HepG2 (cell line): ENCODE measurements around the gene HSPB9. TPM values are rescaled to one million over a fixed set of nuclear protein-coding genes. Genes with fewer than 3 reads are reported as not detected.

Experiments used
- FOXA1 ChIP-seq, 2 experiments: fragments of 450-650 bp in 1 of 2; sonication (generic) in 1 of 2; formaldehyde crosslinking in 1 of 2; IDR thresholded peaks; 2 replicates each; pipeline versions ENCODE4 v1.4.0 to v1.6.1; 2016 to 2020; ENCODE audit warnings: missing genetic modification reagents in 1 of 2
- GFI1 ChIP-seq: sonication (generic); formaldehyde crosslinking; IDR thresholded peaks from 2 replicates; pipeline ENCODE4 v1.5.0; 2020; ENCODE audit warnings: missing genetic modification reagents, mild to moderate bottlenecking, borderline replicate concordance
- HNRNPH1 ChIP-seq: fragments of 200-400 bp; formaldehyde crosslinking; optimal IDR thresholded peaks from 2 replicates; pipeline ENCODE3; 2017; ENCODE audit warnings: mild to moderate bottlenecking, low read depth, low read length
- JARID2 ChIP-seq: sonication (generic); formaldehyde crosslinking; IDR thresholded peaks from 2 replicates; pipeline ENCODE4 v1.8.1; 2023; ENCODE audit warnings: missing genetic modification reagents, inconsistent platforms; ENCODE audit not compliant: insufficient replicate concordance
- KDM1A ChIP-seq: IDR thresholded peaks from 2 replicates; pipeline ENCODE4 v1.6.1; 2016; ENCODE audit warnings: missing compliant biosample characterization
- KDM5A ChIP-seq: fragments of 200-600 bp; sonication (generic); IDR thresholded peaks from 2 replicates; pipeline ENCODE4 v1.7.0; 2018; ENCODE audit warnings: antibody characterized with exemption, mild to moderate bottlenecking, low read length, borderline replicate concordance
- KLF16 ChIP-seq, 2 experiments: sonication (generic) in 1 of 2; formaldehyde crosslinking in 1 of 2; IDR thresholded peaks; 2 replicates each; pipeline versions ENCODE4 v1.6.1 to v1.8.0; 2016 to 2023; ENCODE audit warnings: missing genetic modification reagents in 2 of 2, missing compliant biosample characterization in 1 of 2
- SMYD3 ChIP-seq: sonication (generic); formaldehyde crosslinking; IDR thresholded peaks from 2 replicates; pipeline ENCODE4 v1.8.1; 2023; ENCODE audit warnings: mild to moderate bottlenecking, missing genetic modification reagents
- SOX5 ChIP-seq: IDR thresholded peaks from 2 replicates; pipeline ENCODE4 v1.6.1; 2016; ENCODE audit warnings: borderline replicate concordance
- SRSF4 ChIP-seq: fragments of 200-400 bp; formaldehyde crosslinking; IDR thresholded peaks from one replicate; pipeline ENCODE4 v1.6.1; 2018; ENCODE audit warnings: mild to moderate bottlenecking, low read depth, low read length, moderate library complexity; ENCODE audit not compliant: poor library complexity, severe bottlenecking
- SRSF9 ChIP-seq: fragments of 200-400 bp; formaldehyde crosslinking; IDR thresholded peaks from 2 replicates; pipeline ENCODE4 v1.6.1; 2018; ENCODE audit warnings: borderline replicate concordance, mild to moderate bottlenecking, low read depth, low read length; ENCODE audit not compliant: insufficient read depth, poor library complexity, severe bottlenecking
- ZFP36L1 ChIP-seq: sonication (generic); formaldehyde crosslinking; IDR thresholded peaks from 2 replicates; pipeline ENCODE4 v1.8.0; 2022; ENCODE audit warnings: mild to moderate bottlenecking, missing genetic modification reagents, moderate library complexity
- ZNF816 ChIP-seq: sonication (generic); formaldehyde crosslinking; IDR thresholded peaks from 2 replicates; pipeline ENCODE4 v1.8.0; 2022; ENCODE audit warnings: missing genetic modification reagents, mild to moderate bottlenecking, borderline replicate concordance
- ZNF883 ChIP-seq: sonication (generic); formaldehyde crosslinking; IDR thresholded peaks from 2 replicates; pipeline ENCODE4 v1.5.1; 2020; ENCODE audit warnings: mild to moderate bottlenecking, missing genetic modification reagents; ENCODE audit errors: not compliant biosample characterization
- polyA plus RNA-seq, 8 experiments: library from polyadenylated mRNA; depleted of rRNA in 3 of 8; stranded (reverse) in 7 of 8; unstranded in 1 of 8; fragments of >200 nt; fragmentation: Illumina TruSeq in 4 of 8; extraction: Trizol in 4 of 8; gene quantifications; 2 replicates each; pipeline versions ENCODE4 v1.2.1 to v1.2.3, GENCODE V29; 2011 to 2016; ENCODE audit warnings: low read depth in 4 of 8, missing spikeins in 1 of 8, mixed read lengths in 1 of 8; ENCODE audit not compliant: insufficient read depth in 1 of 8
- total RNA-seq, 5 experiments: library from RNA; depleted of rRNA; stranded (reverse); fragments of >200 nt; fragmentation: Illumina TruSeq; extraction: Trizol; gene quantifications; 2 replicates each; pipeline ENCODE4 v1.2.3, GENCODE V29; 2016; ENCODE audit warnings: low read depth in 1 of 5
- TF ChIP-seq, protein P1 (sequence below): sonication (generic); formaldehyde crosslinking; IDR thresholded peaks from 2 replicates; pipeline ENCODE4 v1.8.0; 2022; ENCODE audit warnings: mild to moderate bottlenecking, missing genetic modification reagents
- TF ChIP-seq, protein P2 (sequence below): sonication (generic); formaldehyde crosslinking; IDR thresholded peaks from 2 replicates; pipeline ENCODE4 v1.5.0; 2020; ENCODE audit warnings: missing genetic modification reagents
- TF ChIP-seq, protein P3 (sequence below): sonication (generic); formaldehyde crosslinking; IDR thresholded peaks from 2 replicates; pipeline ENCODE4 v1.8.1; 2023; ENCODE audit warnings: mild to moderate bottlenecking, missing genetic modification reagents, borderline replicate concordance
- TF ChIP-seq, protein P4 (sequence below): IDR thresholded peaks from 2 replicates; pipeline ENCODE4 v1.6.1; 2012; ENCODE audit warnings: low read length, improper control_type of control experiment
- TF ChIP-seq, protein P5 (sequence below): sonication (generic); formaldehyde crosslinking; IDR thresholded peaks from 2 replicates; pipeline ENCODE4 v1.4.0; 2020; ENCODE audit warnings: missing genetic modification reagents
- TF ChIP-seq, protein P6 (sequence below): sonication (generic); formaldehyde crosslinking; IDR thresholded peaks from 2 replicates; pipeline ENCODE4 v1.4.0; 2020; ENCODE audit warnings: missing genetic modification reagents

The HSPB9 gene
- total and polyA plus RNA-seq, 2 of the 13 experiments (the other 11 are each of a cell fraction or from before 2014, with no cell fraction given) = 0.05 to 0.24 TPM

DNA sequence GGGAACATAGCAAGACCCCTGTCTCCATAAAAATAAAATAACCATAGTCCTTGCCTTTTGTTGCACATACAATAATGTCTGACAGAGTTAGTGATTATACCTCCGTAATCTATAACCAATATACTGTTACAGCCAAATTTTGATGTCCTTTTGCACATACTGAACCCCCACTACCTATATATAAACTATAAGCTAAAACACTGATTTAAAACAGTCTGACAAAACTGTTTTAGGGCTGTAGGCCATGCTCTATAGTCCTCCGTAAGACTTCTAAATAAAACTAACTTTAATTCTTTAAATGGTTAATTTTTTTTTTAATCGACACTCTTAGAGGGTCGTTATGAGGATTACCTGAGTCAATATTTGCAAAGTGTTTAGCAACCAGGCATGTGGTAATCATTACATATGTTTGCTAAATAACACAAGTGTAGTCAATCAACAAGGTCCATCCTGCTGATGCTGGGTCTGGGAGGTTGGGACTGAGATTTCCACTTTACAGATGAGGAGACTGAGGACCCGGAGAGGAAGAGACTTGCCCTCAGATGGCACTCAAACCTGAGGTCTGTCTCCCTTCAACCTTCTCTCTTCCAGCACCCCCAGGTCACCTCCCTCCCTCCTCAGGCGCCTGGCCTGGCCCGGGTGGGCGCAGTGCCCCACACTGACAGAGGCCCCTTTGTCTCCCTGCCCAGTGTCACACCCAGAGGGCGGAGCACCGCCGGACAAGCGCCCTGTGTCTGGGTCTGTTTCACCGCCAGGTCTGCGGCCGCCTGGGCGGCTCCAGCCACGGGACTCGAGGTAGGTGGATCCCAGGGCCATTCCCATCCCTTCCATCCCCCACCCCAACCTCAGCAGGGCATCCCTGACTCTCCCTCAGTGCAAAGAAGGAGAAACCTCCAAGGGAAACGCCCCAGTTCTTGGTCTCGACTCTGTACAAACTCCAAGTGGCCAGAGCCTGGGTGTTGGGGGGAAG is 34.6 kb upstream of the HSPB9 start (continued):
- no peak for TF ChIP-seq SRSF9
- TF ChIP-seq, protein P1, sequence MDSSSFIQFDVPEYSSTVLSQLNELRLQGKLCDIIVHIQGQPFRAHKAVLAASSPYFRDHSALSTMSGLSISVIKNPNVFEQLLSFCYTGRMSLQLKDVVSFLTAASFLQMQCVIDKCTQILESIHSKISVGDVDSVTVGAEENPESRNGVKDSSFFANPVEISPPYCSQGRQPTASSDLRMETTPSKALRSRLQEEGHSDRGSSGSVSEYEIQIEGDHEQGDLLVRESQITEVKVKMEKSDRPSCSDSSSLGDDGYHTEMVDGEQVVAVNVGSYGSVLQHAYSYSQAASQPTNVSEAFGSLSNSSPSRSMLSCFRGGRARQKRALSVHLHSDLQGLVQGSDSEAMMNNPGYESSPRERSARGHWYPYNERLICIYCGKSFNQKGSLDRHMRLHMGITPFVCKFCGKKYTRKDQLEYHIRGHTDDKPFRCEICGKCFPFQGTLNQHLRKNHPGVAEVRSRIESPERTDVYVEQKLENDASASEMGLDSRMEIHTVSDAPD (CRISPR knock-in tag) = no peak
- no peak for TF ChIP-seq ZNF883 (CRISPR knock-in tag)
- TF ChIP-seq KLF16 (CRISPR knock-in tag; IDR thresholded peaks at IDR 0.05) = peak in 1 of 2 experiments; percentile 51; a peak in 1 of 4 replicates
- TF ChIP-seq, protein P2, sequence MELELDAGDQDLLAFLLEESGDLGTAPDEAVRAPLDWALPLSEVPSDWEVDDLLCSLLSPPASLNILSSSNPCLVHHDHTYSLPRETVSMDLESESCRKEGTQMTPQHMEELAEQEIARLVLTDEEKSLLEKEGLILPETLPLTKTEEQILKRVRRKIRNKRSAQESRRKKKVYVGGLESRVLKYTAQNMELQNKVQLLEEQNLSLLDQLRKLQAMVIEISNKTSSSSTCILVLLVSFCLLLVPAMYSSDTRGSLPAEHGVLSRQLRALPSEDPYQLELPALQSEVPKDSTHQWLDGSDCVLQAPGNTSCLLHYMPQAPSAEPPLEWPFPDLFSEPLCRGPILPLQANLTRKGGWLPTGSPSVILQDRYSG (CRISPR knock-in tag) = no peak
- no peak for TF ChIP-seq ZNF816
- TF ChIP-seq, protein P3, sequence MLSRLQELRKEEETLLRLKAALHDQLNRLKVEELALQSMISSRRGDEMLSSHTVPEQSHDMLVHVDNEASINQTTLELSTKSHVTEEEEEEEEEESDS (CRISPR knock-in tag) = no peak
- TF ChIP-seq, protein P4, sequence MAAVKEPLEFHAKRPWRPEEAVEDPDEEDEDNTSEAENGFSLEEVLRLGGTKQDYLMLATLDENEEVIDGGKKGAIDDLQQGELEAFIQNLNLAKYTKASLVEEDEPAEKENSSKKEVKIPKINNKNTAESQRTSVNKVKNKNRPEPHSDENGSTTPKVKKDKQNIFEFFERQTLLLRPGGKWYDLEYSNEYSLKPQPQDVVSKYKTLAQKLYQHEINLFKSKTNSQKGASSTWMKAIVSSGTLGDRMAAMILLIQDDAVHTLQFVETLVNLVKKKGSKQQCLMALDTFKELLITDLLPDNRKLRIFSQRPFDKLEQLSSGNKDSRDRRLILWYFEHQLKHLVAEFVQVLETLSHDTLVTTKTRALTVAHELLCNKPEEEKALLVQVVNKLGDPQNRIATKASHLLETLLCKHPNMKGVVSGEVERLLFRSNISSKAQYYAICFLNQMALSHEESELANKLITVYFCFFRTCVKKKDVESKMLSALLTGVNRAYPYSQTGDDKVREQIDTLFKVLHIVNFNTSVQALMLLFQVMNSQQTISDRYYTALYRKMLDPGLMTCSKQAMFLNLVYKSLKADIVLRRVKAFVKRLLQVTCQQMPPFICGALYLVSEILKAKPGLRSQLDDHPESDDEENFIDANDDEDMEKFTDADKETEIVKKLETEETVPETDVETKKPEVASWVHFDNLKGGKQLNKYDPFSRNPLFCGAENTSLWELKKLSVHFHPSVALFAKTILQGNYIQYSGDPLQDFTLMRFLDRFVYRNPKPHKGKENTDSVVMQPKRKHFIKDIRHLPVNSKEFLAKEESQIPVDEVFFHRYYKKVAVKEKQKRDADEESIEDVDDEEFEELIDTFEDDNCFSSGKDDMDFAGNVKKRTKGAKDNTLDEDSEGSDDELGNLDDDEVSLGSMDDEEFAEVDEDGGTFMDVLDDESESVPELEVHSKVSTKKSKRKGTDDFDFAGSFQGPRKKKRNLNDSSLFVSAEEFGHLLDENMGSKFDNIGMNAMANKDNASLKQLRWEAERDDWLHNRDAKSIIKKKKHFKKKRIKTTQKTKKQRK = no peak
- TF ChIP-seq, protein P5, sequence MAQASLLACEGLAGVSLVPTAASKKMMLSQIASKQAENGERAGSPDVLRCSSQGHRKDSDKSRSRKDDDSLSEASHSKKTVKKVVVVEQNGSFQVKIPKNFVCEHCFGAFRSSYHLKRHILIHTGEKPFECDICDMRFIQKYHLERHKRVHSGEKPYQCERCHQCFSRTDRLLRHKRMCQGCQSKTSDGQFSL (CRISPR knock-in tag) = no peak
- TF ChIP-seq, protein P6, sequence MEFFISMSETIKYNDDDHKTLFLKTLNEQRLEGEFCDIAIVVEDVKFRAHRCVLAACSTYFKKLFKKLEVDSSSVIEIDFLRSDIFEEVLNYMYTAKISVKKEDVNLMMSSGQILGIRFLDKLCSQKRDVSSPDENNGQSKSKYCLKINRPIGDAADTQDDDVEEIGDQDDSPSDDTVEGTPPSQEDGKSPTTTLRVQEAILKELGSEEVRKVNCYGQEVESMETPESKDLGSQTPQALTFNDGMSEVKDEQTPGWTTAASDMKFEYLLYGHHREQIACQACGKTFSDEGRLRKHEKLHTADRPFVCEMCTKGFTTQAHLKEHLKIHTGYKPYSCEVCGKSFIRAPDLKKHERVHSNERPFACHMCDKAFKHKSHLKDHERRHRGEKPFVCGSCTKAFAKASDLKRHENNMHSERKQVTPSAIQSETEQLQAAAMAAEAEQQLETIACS (CRISPR knock-in tag) = no peak
- peak; percentile 71 for TF ChIP-seq FOXA1 (IDR thresholded peaks at IDR 0.05)
- TF ChIP-seq FOXA1 (CRISPR knock-in tag; IDR thresholded peaks at IDR 0.05) = peak; percentile 93
- no peak for TF ChIP-seq SRSF4
- TF ChIP-seq GFI1 = peak; percentile 87; the same call in 1 of the 2 replicates
- no peak for TF ChIP-seq KDM5A
- TF ChIP-seq KDM1A (CRISPR knock-in tag) = peak; percentile 97
- TF ChIP-seq JARID2 (CRISPR knock-in tag) = no peak
- TF ChIP-seq HNRNPH1 = no peak
- no peak for TF ChIP-seq SMYD3 (CRISPR knock-in tag)
- no peak for TF ChIP-seq ZFP36L1 (CRISPR knock-in tag)
- TF ChIP-seq SOX5 (CRISPR knock-in tag) = peak; percentile 59; the same call in 1 of the 2 replicates
